ENCODE results near the gene KIAA0930. TPM values are rescaled to one million over a fixed set of nuclear protein-coding genes. Genes with fewer than 3 reads are reported as not detected.

KIAA0930 gene
- total RNA-seq, 6 experiments from 2014 or later: 53.9 to 70.1 (median 57.8) TPM

- no peak overlapping the region for H3K4me3 Mint-ChIP-seq
- no peaks in the 10 kb centered on the region for H3K9me3 Mint-ChIP-seq
- H3K27me3 Mint-ChIP-seq (ENCODE audit: insufficient read depth): no peaks in the 10 kb centered on the region
- H3K27ac Mint-ChIP-seq: no peak overlapping the region
- TF ChIP-seq CTCF (IDR thresholded peaks at IDR 0.05): 0 out of 2 replicates have a peak, but pooled peaks have one; percentile 17
- H3K36me3 Mint-ChIP-seq (ENCODE audit: low read depth): peaks cover 33% of the 10 kb centered on the region
- no peak for DNase-seq
- peaks cover 32% of the 10 kb centered on the region for H3K4me1 Mint-ChIP-seq (ENCODE audit: low read depth)
Observed at GRCh38 chr22:45159652-45160462, 80.8 kb downstream of the KIAA0930 start.

GRCh38 chr22:45157907-45158306 lies 82.8 kb downstream of the KIAA0930 start:
- Mint-ChIP-seq H3K4me3 (no peak overlapping the region), H3K9me3 (no peaks in the 10 kb centered on the region), H3K4me1 (ENCODE audit: low read depth) (peaks cover 41% of the 10 kb centered on the region), H3K27ac (no peak overlapping the region), H3K27me3 (ENCODE audit: insufficient read depth) (no peaks in the 10 kb centered on the region), H3K36me3 (ENCODE audit: low read depth) (peaks cover 35% of the 10 kb centered on the region)
- no peak for TF ChIP-seq CTCF (IDR thresholded peaks at IDR 0.05)
- no peak for DNase-seq

- Mint-ChIP-seq H3K9me3 (no peaks in the 10 kb centered on the region), H3K27ac (peak overlapping the region; percentile 47; the same call in 1 of the 2 replicates), H3K4me1 (ENCODE audit: low read depth) (peaks cover 35% of the 10 kb centered on the region), H3K4me3 (no peak overlapping the region), H3K36me3 (ENCODE audit: low read depth) (peaks cover 34% of the 10 kb centered on the region), H3K27me3 (ENCODE audit: insufficient read depth) (peaks cover 2% of the 10 kb centered on the region; the same call in 1 of the 2 replicates)
- no peak for DNase-seq
- TF ChIP-seq CTCF (IDR thresholded peaks at IDR 0.05): no peak
Observed at GRCh38 chr22:45155050-45155840, 85.4 kb downstream of the KIAA0930 start.

GRCh38 chr22:45154383-45154782 lies 86.3 kb downstream of the KIAA0930 start:
- no peaks in the 10 kb centered on the region for H3K9me3 Mint-ChIP-seq
- peaks cover 35% of the 10 kb centered on the region for H3K4me1 Mint-ChIP-seq (ENCODE audit: low read depth)
- peak overlapping the region; percentile 53 for H3K27ac Mint-ChIP-seq
- no peak for TF ChIP-seq CTCF (IDR thresholded peaks at IDR 0.05)
- H3K36me3 Mint-ChIP-seq (ENCODE audit: low read depth): peaks cover 34% of the 10 kb centered on the region
- peak overlapping the region; percentile 8; the same call in 1 of the 2 replicates for H3K4me3 Mint-ChIP-seq
- peaks cover 2% of the 10 kb centered on the region; the same call in 1 of the 2 replicates for H3K27me3 Mint-ChIP-seq (ENCODE audit: insufficient read depth)
- DNase-seq: peak; percentile 50

GRCh38 chr22:45151503-45151902 lies 89.2 kb downstream of the KIAA0930 start:
- H3K4me3 Mint-ChIP-seq: no peak overlapping the region
- no peaks in the 10 kb centered on the region for H3K9me3 Mint-ChIP-seq
- peaks cover 39% of the 10 kb centered on the region for H3K4me1 Mint-ChIP-seq (ENCODE audit: low read depth)
- no peak for DNase-seq
- TF ChIP-seq CTCF (IDR thresholded peaks at IDR 0.05): no peak
- no peak overlapping the region for H3K27ac Mint-ChIP-seq
- peaks cover 2% of the 10 kb centered on the region for H3K27me3 Mint-ChIP-seq (ENCODE audit: insufficient read depth)
- H3K36me3 Mint-ChIP-seq (ENCODE audit: low read depth): peaks cover 22% of the 10 kb centered on the region

All from HFFc6 (cell line).